GM10266 (cell line): Measurements from ENCODE around the gene NEURL1.

ENCODE experiments used
- DNase-seq: peaks from one replicate; pipeline ENCODE4 v3.0.0; 2012; ENCODE audit errors: extremely low spot score
- CTCF ChIP-seq: IDR thresholded peaks from 2 replicates; pipeline ENCODE4 v1.5.1; 2012; ENCODE audit warnings: mild to moderate bottlenecking, low read depth; ENCODE audit not compliant: control insufficient read depth, insufficient read depth; ENCODE audit errors: missing control alignments

Gene NEURL1

GRCh38 chr10:103578782-103579382, 85.4 kb downstream of the NEURL1 start:
- no peak for TF ChIP-seq CTCF
- DNase-seq: no peak

- TF ChIP-seq CTCF: no peak
- no peak for DNase-seq
Observed at GRCh38 chr10:103580011-103580410, 86.5 kb downstream of the NEURL1 start.

GRCh38 chr10:103580430-103580829, 86.9 kb downstream of the NEURL1 start:
- no peak for TF ChIP-seq CTCF
- DNase-seq: no peak

- no peak for DNase-seq
- TF ChIP-seq CTCF: no peak
Observed at GRCh38 chr10:103581499-103581898, 88.0 kb downstream of the NEURL1 start.

GRCh38 chr10:103582331-103583123, 89.0 kb downstream of the NEURL1 start:
- no peak for TF ChIP-seq CTCF
- no peak for DNase-seq

- DNase-seq: no peak
- TF ChIP-seq CTCF: no peak
Observed at GRCh38 chr10:103583871-103584215, 90.3 kb downstream of the NEURL1 start.
